NCI-H146 treated with DMSO at 0.1 percent for 48 hours (cell line): ENCODE data around the gene KDM4C.

Experiments
- DNase-seq: peaks from one replicate; lab custom pipeline; 2025; ENCODE audit not compliant: unreplicated experiment; lab: John Stamatoyannopoulos, UW

Gene KDM4C

GRCh38 chr9:7089406-7090193, 331.8 kb downstream of the KDM4C start:
- DNase-seq = no peak

GRCh38 chr9:7093040-7093439, 335.3 kb downstream of the KDM4C start:
- no peak for DNase-seq

DNA sequence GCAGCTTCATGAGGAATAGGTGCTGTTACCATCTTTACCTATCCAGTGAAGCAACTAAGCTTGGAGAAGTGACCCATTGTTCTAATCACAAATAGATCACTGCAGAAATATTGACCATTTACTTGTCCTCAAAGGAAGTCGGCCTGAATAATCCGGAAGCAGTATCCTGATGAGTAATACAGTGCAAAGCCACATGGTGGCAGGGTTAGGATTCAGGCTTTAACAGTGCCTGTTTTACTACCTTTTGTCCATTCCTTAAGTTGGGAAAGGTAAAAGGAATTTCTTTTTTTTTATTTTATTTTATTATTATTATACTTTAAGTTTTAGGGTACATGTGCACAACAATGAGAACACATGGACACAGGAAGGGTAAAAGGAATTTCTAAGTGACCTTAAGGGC, 336.3 kb downstream of the KDM4C start:
- peak; percentile 49 for DNase-seq

GRCh38 chr9:7094576-7094975, 336.8 kb downstream of the KDM4C start:
- DNase-seq = no peak

GRCh38 chr9:7095058-7095457, 337.3 kb downstream of the KDM4C start:
- DNase-seq = no peak

DNA sequence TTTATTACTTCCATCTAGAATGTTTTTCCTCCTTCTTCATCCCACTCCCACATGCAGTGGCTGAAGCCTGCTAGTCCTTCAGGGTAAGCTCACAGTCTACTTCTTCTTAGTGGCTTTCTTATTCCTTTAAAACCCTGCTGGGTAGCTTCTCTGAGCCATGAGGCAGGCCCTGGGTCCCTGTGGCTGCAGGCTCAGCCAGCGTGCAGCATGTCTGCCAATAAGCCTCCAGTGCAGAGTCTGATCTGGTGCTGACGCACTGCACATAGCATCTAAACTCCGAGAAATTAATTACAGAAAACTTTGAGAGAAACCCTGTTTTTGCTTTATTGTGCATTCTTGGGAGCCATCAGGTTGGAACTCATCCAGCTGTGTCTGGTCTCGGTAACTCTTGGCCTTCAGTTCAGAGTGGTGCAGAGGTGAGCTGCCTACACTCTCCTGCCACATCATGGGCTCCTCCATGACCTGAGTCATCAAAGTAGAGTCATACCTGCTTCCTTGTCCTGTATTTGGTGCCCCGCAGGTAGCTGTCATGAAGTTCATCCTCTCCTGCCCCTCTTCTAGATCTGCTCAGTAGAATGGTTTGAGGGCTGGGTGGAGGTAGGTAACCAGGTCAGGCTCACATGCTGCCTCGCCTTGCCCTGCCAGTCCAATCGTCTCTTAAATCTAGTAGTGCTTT, 339.4 kb downstream of the KDM4C start:
- no peak for DNase-seq

GRCh38 chr9:7097785-7098752, 340.3 kb downstream of the KDM4C start:
- DNase-seq = no peak

- DNase-seq = no peak
These were observed 345.6 kb downstream of the KDM4C start for GRCh38 chr9:7103367-7103766.

DNA sequence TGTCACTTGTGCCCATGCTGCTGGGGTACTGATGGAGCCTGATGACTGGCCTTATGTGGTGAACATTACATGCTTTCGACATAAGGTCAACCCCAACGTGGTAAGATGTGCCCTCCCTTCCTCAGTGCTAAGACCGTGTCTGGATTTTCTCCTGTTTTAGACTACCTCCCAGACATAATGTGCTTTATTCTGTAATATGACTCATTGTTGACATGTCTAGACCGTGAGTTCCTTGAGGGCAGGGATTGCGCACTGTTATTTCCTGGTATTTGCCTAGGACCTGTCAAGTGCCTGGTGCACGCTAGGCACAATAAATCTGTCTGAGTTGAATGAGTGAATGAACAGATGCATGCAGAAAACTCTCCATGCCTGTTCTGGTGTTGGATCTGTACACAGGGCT, 346.0 kb downstream of the KDM4C start:
- DNase-seq = no peak

DNA sequence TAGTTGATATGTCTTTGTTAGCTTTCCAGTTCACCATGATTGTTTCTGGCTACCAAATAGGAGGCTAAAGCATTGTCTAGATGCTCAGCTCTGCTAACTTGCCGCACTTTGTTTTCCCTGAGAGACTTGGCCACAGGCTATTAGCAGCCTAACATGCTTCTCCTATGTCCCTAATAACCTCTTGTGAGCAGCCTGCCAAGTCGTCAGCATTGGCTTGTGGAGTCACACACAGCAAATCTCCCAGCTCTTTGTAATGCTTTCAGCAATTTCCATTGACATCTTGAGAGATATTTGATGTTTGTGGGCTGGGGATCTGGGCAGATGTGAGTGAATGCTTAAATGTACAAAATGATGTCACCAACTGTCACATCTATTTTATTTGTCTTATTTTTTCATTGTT, 346.9 kb downstream of the KDM4C start:
- DNase-seq = no peak

DNA sequence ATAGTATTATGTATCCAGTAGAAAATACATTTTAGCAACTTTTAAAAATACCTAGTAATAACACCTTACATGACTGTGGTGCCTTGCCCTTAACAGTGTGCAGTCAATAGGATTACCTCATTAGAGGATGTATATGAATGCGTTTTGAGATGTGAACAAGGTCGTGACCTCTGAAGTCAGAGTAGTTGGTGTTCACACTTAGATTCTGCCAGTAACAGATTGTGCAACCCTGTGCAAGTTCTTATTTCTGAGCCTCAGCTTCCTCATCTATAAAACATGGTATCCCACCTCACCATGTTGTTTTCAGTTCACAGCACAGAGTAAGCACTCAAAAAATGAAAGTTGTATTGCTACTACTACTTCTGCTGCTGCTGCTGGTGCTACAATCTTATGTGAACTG, 347.3 kb downstream of the KDM4C start:
- no peak for DNase-seq

GRCh38 chr9:7108936-7109335, 351.2 kb downstream of the KDM4C start:
- DNase-seq = no peak

DNA sequence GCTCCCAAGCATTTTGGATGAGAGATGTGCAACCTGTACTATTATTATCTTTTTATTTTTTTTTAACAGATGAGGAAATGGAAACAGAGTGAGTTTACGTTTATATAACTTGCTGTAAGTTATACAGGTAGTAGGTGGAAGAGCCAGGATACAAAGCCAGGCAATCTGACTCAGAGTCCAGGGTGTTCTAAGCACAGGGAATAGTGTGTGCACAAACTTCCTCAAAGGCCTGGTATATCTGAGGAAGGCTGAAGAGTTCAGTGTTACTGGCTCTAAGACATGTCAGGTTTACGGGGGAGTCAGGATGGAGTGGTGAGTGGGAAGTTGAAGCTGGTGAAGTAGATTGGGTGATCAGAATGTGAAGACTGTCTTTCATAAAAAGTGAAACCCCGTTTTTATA, 353.6 kb downstream of the KDM4C start:
- no peak for DNase-seq

GRCh38 chr9:7115606-7116005, 357.8 kb downstream of the KDM4C start:
- peak; percentile 29 for DNase-seq

- peak; percentile 41 for DNase-seq
These were observed 360.1 kb downstream of the KDM4C start for GRCh38 chr9:7117676-7118561.

GRCh38 chr9:7118633-7119032, 360.9 kb downstream of the KDM4C start:
- DNase-seq = no peak

- DNase-seq = no peak
These were observed 361.8 kb downstream of the KDM4C start for GRCh38 chr9:7119612-7120011.

GRCh38 chr9:7121055-7121454, 363.3 kb downstream of the KDM4C start:
- DNase-seq = no peak

GRCh38 chr9:7121664-7122063, 363.9 kb downstream of the KDM4C start:
- no peak for DNase-seq

DNA sequence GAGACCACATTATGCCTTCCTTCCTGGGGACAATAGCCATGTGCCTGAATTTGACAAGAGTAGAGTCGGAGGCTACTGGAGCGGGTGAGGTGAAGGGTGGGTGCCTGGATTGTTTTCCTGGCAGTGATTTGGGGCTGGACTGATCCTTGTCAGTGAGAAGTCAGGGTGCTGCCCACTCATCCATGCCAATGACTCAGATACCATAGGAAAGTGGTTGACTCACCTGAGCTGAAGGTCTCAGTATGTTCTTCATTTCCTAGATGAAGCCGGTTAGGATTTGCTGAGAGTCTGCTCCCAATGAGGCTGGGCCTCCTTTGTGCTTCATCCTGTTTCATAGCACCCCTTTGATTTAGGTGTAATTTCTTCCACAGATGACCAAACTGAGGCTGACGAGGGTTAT, 366.0 kb downstream of the KDM4C start:
- DNase-seq = no peak

DNA sequence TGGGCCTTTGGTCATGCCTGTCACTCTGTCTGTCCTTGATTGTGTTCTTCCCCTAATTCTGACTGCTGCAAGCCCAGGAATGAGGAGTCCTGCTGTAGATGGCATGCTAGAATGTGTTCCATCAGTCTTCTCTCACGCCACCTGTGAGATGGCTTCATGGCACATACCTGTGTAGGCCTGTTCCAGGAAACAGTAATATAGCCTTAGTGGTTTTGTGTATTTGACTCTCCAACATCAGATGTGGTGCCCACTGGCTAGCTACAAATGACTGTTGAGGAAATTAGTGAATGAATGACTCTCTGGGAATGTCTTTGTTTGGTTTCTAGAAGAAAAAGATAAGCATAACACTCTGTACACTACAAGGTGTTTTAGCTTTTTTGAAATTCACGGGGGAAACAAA, 367.5 kb downstream of the KDM4C start:
- no peak for DNase-seq
